NCI-H2227 treated with DMSO at 0.1 percent for 48 hours (cell line): ENCODE results near the gene KCNK7.

Experiments
- DNase-seq: peaks from one replicate; lab custom pipeline; 2025; lab: John Stamatoyannopoulos, UW

KCNK7 gene

DNA sequence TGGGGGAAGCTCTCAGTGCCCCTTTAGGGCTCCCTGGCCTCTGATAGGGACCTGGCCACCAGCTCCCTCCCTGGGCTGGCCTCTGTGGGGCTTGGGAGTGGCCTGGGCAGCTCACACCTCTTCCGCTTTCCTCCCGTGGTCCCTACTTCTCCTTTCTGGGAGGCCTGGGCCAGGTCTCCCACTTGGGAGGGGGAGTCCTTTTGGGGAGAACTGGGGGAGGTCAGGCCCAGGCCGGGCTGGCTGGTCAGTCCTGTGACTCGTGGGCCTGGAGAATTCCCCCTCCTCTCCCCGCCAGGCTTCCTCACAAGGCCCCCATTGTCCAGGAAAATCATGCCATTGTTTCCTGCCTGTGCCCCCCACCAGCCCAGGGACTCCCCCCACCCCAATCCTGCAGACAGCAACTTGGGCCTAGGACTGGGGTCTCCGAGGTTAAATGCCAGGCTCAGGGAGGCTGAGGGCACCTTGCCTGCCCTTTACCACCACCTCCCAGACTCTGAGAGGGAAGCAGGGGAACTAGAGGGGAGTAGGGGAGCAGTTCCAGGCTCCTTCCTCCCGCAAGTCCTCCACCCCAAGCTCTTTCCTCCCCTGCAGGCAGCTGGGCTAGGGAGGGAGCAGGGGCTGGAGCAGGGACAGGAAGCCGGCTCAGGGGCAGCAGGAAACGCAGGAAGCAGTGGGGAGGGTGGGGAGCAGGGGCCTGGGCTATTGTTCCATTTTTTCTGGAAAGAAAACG lies 15.6 kb upstream of the KCNK7 start:
- DNase-seq = no peak

DNA sequence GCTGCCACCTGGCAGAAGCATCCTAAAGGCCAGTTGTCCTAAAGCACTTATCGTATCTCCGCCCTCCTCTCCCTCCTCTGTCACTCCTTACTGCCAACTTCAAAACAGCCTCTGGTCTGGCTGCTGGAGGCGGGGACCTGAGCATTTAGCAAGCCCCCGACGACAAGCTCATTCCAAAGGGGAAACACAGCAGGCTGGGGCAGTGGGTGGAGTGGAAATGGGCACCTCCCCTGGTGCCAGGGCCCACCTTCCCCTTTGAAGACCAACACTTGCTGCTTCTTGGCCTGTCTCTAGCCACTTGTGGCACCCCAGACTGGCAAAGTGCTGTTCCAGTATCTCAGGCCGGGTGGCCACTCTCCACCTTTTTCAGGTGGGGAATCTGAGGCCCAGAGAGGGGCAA lies 14.8 kb upstream of the KCNK7 start:
- no peak for DNase-seq

DNA sequence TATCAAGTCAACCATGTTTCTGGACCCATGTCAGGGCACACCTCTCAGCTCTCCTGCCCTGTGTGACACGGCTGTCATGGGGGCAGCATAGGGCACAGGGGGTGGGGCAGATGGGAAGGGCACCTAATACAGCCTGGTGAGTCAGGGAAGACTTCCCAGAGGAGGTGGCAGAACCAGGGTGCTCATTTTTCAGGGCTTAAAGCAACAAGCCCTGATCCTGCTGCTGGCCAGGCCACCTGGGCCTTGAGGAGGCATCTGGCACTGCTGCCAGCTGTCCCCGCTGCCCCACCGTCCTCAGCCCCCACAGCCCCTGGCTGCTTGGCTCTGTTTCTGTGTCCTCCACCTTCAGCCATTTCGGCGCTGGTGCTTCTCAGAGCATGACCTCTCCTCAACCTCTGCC lies 14.1 kb upstream of the KCNK7 start:
- DNase-seq = no peak

DNA sequence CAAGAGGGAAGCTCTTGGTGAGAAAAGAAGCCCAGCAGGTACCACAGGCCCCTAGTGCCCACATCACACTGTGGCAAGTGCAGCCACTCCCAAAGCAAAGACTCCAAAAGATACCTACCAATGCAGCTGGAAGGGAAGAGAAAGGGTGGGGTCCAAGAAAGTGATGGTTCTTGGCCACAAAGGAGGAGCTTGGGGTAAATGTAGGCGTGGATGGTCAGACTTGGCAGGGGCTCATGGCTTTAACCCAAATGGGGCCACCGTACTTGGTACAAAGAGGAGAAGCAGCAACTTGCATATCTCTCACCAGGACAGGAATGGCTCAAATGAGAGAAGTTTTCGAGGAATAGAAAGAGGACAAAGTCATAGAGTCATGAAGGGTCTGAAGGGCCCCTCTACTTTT lies 13.6 kb upstream of the KCNK7 start:
- DNase-seq = no peak

DNA sequence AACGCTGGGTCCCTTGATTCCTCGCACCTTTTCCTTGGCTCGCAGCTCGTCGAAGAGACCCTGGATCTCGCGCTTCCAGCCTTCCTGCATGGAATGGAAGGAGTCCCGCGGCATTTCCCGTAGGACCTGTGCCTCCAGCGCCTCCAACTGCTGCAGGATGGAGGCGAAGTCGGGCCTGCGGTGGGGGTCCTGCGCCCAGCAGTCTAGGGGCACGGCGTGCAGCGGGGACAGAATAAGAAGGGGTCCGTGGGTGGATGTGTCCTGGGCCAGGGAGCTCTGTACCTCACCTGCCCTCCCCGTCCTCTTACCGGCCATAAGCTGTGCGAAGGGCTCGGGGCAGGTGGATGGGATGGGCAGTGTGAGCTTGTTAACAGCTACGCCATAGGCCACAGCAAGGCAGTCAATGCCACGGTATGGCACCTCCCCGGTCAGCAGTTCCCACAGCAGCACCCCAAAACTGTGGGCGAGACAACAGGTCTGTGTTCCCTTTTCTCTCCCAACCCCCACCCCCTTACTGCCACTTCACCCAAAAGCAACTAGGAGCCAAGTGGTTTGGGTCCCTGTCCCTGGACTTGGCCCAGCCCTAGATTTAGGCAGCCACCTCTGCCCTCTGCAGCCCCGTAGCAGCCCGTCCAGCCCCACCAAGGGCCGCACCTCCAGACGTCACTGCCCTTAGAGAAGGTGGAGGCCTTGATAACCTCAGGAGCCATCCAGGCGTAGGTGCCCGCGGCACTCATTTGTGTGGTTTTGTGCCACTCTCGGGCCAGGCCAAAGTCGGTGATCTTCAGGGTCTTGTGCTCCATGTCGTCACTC lies 12.2 kb upstream of the KCNK7 start:
- DNase-seq = no peak

DNA sequence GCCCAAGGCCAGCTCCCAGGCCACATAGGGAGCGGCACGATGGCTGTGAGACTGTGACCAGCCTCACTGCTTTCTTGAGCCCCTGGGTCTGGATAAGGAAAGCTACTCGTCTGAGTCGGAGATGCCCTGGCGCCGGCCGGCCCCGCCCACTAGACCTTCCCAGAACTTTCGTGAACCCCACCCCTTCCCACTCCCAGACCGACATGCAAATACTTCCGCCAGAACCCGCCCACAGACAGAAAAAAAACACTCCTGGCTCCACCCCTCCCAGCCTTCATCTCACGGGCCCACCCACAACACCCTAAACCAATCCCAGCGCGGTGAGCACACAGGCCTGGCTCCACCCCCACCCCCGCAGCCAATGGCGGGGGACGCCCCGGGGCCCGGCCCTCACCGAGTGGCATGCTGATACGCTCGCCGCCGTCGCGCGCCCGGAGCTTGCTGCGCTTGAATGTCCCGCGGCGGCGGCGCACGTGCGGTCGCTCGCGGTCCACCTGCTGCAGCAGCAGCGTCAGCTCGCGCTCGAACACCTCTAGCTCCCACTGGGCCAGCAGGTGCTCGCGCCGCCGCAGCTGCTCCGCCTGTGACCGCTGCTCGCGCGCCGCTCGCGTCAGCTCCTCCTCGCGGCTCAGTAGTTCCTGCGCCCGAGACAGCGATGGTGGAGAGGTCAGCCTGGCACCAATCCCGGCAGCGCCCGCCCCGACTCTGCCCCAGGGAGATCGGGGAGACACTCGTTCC lies 11.4 kb upstream of the KCNK7 start:
- DNase-seq = no peak

DNA sequence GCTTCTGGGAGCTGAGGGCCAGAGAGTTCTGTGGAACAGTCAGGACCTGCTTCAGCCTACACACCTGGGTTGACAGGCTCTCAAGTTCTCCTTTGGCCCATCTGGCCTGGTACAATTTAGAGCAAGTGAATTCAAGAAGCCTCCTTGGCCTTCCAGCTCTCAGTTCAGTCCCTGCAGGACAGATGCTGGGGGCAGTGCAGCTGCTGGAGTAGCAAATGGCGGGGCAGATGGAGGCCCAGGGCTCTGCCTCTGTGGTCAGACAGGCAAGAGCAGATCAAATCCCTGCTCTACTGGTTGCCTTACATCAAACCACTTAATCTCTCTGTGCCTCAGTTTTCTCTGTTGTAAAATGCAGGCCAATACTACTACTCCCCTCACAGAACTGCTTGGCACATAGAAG lies 8.7 kb upstream of the KCNK7 start:
- DNase-seq = no peak

DNA sequence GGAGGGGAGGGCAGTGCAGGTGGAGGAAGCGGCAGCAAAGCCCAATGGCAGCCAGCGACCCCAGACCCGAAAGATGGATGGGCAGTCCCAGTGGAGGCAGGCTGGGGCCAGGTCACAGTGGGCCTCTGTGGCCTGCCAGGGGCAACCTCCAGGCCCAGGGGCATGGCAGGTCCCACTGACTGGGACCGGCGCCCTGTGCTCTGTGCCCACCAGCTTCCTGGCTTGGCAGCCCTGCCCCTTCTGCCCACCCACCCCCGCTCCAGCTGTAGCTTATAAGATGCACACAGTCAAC lies 4.3 kb upstream of the KCNK7 start:
- no peak for DNase-seq

DNA sequence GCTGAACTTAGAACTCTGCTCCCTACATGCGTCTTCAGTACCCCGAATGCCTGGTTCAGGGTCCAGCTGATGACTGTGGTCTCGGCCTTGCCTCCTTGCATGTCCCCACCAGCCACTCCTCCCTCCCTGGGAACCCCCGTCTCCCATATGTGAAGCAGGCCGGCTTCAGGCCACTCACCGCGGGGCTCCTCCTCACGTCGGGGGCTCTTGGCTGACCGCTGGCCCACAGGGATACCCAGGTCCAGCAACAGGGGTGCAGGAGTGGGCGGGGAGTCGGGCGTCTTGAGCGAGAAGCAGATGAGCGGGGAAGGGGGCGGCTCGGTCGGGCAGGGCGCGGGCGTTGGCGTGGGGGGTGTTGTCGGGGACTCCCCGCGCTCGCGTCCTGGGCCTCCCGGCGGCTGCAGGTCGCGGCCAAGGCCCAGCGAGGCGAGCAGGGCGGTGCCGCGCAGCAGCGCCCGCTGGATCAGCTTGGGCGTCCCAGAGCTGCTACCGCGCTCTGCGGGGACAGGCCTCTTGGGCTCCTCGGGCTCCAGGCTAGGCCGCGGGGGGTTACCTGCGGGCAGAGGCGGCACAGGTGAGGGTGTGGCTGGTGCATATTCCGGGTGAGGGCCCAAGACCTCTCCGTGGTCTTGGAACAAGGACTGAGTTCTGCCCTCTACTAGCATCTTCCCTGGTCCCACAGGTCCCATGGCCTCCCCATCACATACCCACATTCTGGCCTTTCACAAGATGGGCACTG lies 3.8 kb upstream of the KCNK7 start:
- DNase-seq = no peak

DNA sequence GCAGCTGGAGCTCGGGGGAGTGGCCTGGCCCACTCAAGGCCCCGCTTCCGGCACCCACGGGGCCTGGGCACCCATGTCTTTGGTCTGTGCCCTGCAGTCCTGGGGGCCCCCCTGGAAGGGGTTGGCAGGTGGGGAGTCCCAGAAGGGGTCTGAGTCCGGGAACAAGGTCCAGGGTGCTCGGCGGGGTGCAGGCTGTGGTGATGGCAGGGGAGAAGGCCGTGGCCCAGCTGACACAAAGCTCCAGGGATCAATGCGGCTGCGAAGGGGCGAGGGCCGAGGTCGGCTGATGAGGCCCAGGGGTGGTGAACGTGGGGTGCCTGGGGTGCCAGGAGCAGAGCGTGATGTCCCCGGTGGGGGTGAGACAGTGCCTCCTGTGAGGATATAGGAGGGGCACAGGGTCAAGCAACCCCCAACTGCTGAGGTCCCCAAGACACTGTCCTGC lies 2.7 kb upstream of the KCNK7 start:
- DNase-seq = no peak

DNA sequence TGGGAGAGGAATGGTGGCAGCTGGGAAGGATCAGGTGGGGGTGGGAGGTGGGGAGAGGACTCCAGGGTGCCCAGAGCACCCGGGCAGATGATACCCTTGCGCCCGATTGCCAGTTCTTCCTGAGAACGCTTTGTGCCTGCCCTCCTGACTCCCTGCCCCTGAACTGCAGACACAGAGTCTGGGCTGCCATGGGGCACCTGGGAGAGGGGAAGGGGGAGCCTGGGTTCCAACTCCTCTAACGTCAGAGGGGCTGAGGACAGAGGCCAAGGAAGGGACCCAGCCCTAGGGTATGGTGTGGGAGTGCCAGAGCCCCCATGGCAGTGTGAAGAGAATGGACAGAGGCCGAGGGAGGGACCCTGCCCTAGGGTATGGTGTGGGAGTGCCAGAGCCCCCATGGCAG lies 920 bp upstream of the KCNK7 start:
- DNase-seq = no peak

DNA sequence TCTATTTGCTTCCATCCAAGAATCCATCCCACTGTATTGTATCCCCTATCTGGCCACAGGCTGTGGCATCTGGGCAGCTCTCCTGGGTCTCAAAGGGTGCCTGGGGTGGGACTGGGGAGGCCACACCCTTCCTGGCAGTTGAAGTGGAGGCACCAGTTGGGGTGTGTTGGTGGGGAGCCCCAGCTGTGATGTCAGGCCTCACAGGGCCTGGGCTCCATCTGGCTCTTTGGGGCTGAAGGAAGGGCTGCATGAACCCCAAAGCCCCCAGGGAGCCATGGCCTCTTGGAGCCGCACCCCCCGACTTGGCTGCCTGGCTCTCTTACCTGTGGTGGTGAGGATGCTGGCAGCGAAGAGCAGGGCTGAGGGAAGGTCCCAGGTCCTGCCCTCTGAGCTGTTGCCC lies 469 bp downstream of the KCNK7 start:
- no peak for DNase-seq

DNA sequence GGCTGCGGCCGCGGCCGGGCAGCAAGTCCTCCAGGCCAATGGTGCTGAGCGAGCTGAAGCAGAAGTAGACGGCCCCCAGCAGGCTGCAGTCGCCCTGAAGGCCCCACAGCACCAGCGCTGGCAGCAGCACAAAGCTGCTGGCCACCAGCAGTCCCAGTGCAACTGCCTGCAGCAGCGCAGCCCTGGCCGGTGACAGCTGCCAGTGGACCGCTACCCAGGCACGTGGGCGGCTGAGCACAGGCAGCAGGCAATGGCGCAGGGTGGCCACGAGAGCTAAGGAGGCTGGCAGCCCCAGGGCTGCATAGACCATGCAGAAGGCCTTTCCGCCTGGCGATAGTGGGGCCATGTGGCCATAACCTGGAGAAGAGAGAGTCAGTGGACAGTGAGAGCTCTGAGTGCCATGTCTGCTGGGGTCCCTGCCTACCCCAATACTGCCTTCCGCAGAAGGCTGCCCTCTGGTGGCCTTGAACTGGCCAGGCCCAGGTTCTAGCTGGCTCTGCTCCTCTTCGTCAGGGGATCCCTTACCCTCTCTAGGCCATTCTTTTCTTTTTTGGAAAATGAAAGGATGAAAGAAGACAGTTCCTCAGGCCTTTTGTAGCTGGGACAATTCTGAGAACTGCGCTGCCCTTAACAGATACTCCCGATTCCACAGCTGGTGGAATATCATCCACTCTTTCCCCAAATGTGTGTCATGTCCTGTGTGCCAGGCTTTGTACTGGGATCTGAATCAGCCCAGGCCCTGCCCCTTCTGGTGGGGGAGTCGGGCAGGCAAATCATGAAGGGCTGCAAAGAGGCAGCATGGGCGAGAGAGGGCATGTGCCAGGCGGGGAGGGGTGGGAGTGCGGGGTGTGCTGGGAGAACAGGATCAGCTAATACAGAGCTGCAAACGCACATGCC lies 1.8 kb downstream of the KCNK7 start:
- DNase-seq = no peak

DNA sequence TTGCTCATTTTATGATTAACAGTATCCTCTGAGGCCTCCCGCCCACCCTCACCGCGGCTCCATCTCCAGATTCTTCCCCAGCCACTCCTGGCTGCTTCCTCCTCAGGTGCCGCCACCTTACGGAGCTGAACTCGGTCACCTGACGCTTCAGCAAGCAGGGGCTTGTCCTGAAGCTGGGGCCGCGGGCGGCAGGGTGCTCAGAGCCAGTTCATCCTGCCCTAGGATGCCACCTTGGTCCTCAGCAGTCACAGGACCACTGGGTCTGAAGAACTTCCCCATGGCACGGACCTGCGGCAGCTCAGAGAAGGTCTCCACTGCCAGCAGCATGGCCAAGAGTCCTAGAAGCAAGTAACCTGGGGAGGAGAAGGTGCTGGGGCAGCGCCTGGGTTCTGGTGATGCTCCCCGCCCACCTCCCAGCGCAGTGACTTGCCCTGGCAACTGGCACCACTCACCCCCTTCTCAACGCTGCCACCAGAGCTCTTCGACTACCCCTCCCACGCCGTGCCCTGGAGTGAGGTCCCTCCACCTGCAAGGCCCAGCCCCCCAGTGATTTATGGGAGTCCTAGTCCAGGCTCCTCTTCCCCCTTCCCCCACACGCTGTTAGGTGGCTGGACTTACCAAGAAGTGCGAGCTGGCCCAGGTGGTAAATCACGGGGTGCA lies 2.6 kb downstream of the KCNK7 start:
- no peak for DNase-seq

DNA sequence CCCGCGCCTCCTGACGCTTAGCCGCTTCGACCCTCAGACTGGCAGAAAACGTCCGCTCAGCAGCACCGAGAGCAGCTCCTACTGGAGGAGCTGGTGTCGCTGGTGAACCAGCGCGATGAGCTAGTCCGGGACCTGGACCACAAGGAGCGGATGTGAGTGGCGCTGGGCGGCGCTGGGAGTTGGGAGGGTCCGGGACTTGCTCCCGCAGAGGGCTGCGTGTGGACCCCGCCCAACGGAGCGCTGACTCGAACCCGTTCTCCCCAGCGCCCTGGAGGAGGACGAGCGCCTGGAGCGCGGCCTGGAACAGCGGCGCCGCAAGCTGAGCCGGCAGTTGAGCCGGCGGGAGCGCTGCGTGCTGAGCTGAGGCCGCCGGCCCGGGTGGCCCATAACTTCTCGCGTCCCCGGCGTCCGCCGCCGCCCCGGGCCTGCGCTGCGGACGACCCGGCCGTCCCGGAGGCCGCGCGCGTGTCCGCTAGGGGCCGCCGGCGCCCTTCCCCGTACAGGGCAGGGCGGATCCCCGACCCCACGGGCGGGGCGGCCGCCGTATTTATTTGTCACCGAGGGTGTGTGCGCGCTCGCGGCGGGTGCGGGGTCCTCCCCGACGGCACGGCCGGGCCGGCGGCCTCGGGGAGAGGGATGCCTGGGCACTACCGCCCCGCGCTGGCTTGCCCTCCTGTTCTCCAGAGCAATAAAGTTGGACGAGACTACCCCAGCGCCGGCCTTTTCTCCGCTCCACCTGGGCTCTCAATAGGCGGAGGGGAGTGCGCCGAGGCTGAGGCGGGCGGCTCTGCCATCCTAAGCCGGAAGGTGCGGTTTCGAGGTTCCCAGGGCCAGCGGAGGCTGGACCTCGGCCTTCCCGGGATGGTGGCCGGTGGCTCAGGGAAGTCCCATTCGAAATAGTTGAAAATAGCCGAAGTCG lies 3.4 kb downstream of the KCNK7 start:
- DNase-seq = no peak

DNA sequence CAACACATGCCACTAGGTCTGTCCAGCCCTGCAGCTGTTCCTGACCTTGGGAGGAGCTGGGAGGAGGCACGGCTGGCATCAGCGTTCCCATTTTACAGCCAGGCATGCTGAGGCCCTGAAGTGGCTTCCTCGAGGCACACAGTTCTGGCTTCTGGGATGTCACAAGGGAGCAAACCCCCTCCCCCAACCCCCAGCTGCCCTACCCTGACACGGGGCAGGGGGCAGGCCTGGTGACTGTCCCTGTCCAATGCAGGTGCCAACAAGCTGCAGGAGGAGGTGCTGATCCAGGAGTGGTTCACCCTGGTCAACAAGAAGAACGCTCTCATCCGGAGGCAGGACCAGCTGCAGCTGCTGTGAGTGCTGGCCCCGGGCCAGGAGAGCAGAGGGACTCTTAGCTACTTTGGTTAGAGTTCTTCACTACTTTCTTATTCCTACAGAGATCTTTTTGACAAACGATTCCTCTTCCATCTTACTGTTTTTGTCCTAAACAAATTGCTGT lies 5.3 kb downstream of the KCNK7 start:
- DNase-seq = no peak

DNA sequence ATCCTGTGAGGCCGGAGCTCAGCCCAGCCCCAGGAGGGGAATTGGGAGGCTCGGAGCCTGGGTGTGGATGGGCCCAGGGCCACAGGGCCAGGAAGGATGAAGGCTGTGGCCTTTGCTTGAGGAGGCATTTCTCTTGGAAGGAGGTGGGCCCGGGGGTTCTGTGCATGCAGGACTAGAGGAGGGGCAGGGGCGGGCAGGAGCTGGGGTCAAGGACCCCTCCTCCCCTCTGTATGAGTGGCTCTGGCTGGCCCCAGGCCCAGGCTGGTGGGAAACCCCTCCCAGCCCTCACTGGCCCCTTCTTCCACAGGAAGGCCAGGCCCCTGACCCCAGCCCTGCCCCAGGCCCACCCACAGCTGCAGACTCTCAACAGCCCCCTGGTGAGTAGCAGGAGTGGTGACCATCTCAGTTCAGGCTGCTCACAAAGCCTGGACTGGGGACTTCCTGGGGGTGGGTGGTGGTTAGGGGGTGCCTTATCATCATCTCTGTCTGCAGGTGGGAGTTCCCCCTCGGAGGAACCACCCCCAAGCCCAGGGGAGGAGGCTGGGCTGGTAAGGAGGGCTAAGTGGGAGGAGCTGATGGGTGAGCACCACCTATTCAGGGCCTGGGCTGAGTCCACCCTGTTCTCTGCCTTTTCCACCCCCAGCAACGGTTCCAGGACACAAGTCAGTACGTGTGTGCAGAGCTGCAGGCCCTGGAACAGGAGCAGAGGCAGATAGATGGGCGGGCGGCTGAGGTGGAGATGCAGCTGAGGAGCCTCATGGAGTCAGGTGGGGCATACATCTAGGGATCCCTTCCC lies 6.0 kb downstream of the KCNK7 start:
- DNase-seq = no peak

DNA sequence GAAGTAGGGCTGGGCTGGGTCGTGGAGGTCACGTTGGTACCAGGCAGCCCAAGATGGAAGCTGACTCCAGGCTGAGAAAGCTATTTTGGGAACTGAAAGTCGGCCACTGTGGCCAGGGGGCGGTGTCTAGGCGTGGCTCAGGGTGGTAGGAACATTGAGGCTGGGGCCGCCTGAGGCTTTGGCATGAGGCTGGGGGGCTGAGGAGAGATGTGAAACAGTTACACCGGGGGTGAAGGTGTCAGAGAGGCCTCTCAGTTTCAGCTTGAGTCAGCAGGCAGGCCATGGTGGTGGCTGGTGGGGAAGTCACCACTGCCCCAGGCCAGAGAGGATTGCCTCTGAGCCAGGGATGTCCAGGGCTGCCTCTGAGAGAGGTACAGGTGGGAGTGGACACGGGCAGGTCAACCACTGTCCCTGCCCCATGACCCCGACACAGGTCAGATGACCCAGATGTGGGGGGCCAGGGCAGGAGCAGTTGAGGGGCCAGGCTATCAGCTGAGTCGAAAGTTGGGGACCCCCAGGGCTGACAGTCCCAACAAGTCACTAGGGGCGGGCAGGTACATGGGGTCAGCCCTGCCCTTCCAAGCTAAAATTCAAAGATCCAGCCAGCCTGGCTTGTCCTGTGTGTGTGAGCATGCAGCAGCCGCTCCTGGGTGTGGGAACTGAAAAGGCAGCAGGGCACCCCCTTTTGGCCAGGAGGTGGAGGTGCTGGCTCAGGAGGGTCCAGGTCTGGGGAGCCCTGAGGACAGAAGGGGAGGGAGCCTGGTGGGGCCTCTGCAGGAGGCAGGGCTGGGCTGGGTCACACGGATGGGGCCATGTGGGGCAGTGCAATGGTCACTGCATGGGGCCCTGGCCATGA lies 7.2 kb downstream of the KCNK7 start:
- DNase-seq = no peak
